NCI-H2107 treated with DMSO at 0.1 percent for 48 hours (cell line): ENCODE results near the gene GP1BB.

Experiments used
- DNase-seq: peaks from one replicate; lab custom pipeline; 2025; ENCODE audit not compliant: unreplicated experiment; lab: John Stamatoyannopoulos, UW

Gene GP1BB

DNA sequence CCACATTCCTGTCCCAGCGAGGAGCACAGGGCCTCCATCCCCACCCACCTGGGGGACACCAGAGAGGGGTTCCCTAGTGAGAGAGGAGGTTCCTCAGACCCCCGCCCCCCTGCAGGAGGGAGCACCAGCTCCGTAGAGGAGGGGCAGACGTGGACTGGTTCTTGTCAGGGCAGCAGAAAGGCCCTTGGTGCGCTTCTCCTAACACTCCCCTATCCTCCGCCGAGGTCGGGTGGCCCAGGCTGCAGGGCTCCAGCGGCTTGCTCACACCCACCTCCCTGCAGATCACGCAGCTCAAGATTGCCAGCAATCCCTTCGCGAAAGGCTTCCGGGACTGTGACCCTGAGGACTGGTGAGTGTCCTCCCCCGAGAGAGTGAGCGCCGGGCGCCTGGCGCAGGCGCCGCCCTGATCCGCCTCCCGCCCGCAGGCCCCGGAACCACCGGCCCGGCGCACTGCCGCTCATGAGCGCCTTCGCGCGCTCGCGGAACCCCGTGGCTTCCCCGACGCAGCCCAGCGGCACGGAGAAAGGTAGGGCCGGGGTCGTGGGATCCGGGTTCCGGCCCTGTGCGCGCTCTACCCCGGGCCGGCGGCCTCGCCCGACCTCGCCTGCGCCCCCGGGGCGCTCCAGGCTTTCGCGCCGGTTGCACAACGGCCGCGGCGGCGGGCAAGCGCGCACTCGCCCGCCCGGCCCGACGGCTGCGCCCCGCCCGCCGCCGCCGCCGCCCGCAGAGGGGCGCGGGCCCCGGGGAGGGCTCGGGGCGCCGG, 42.3 kb downstream of the GP1BB start:
- DNase-seq, result no peak

- DNase-seq, result no peak
Measured at GRCh38 chr22:19766240-19766510, 42.8 kb downstream of the GP1BB start.

- DNase-seq, result no peak
Measured at GRCh38 chr22:19766511-19767426, 43.4 kb downstream of the GP1BB start.

DNA sequence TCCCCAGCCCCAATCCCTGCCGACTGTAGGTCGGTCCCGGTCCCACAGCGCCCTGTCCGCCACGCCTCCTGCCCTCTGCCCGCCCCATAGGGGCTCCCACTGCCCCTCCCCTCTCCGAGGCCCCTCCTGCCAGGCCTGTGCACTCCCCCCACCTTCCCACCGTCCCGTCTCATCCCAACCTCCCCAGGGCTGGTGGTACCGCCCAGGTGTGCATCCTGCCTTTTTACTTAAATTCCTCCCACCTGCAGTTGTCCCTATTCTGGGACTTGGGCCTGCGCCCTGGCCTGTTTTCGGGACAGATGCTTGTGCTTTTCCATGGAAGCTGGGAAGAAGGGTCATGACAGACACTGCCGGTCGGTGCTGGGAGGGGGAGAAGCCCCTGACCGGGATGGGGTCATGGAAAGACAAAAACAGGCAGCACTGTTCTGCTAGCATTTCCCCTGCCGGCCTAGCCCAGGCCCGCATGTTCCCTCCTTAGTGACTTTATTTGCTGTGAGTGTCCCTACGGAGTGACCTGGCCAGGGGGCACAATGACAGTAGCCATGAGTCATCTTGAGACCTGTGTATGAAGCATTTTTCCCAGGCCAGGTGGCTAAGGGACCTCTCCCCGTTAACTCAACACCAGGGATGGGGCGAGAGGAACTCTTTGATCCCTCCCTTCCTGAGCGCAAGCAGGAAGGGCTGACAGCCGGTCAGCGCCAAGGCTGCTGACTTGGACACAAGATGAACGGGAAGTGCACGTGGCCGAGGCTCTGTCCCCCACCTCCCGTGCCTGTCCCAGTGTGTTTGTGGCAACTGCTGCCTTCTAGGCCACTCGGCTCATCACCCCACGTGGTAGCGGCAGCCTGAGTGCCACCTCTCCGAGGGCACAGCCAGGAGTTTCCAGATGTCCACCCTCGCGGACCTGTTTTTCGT, 44.3 kb downstream of the GP1BB start:
- DNase-seq, result no peak

GRCh38 chr22:19769393-19769715, 46.0 kb downstream of the GP1BB start:
- no peak for DNase-seq

DNA sequence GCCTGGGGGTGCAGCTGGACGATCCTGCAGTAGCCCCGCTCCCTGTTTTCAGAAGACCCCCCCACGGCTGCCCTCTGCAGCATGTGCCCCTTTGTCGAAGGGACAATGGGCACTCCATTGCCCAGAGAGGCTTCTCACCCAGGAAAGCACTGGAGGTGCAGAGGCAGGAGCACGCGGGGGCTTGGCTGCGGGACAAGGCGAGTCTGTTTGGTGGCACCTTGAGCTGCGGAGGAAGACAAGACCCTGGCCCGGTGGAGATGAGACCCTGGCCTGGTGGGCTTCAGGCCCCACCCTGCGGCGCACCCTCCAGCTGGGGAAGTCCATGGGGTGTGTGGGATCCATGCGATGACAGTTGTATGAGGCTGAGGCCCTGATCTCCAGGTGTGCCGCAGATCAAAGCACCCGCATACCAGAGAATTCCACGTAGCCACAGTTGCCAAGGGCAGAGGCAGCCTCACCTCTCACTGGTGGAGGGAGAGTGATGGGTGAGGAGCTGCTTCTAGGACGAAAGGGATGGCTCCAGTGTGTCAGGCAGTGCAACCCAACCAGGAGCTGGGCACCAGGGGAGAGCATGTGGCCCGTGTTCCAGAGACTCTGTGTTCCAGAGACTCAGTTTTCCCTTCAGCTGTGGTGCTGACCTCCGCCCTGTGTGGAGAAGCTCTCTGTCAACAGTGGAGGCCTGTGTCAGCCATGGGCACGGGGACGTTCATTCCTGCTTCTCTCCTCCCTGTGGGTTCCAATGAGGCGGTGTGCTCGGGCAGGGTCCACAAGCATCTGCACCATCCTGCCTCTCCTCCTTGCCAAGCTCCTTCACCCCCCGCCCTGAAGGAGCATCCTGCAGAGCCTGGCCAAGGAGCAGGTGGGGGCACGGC, 47.2 kb downstream of the GP1BB start:
- no peak for DNase-seq

GRCh38 chr22:19772422-19772672, 49.0 kb downstream of the GP1BB start:
- DNase-seq, result no peak

GRCh38 chr22:19772673-19773469, 49.5 kb downstream of the GP1BB start:
- no peak for DNase-seq

GRCh38 chr22:19773470-19774040, 50.2 kb downstream of the GP1BB start:
- no peak for DNase-seq
